Heart right ventricle (tissue), 16 donors: Measurements from ENCODE around the gene PPP1R8. TPM values are rescaled to one million over a fixed set of nuclear protein-coding genes. Genes with fewer than 3 reads are reported as not detected.
A peak's percentile ranks its signal among the peaks of the same experiment; 100 is the strongest.

Source experiments
- ATAC-seq, 8 donors: fragments of 200-7000 bp; cut with Tn5 transposase; one replicate each; pipeline ENCODE4 v1.9.1; 2020; ENCODE audit warnings: mild to moderate bottlenecking in 8 of 8, moderate library complexity in 8 of 8, moderate number of reproducible peaks in 1 of 8
- DNase-seq, 2 donors: peaks; one replicate each; pipeline ENCODE4 v3.0.0-alpha.2; 2020
- H3K27ac ChIP-seq, 10 donors: fragments of 200-600 bp; sonication (generic) in 2 of 10; one replicate each; pipeline versions ENCODE4 v1.5.0 to v1.8.0; 2020 to 2022; ENCODE audit warnings: mild to moderate bottlenecking in 3 of 10
- H3K27me3 ChIP-seq, 7 donors: fragments of 200-600 bp; one replicate each; pipeline ENCODE4 v1.8.0; 2021 to 2022; ENCODE audit warnings: mild to moderate bottlenecking in 2 of 7
- H3K36me3 ChIP-seq, 9 donors: fragments of 200-600 bp; sonication (generic) in 1 of 9; one replicate each; pipeline versions ENCODE4 v1.5.0 to v1.8.0; 2020 to 2022; ENCODE audit warnings: mild to moderate bottlenecking in 2 of 9
- H3K4me1 ChIP-seq, 9 donors: fragments of 200-600 bp; sonication (generic) in 1 of 9; one replicate each; pipeline versions ENCODE4 v1.5.0 to v1.8.0; 2020 to 2022; ENCODE audit warnings: mild to moderate bottlenecking in 4 of 9
- H3K4me3 ChIP-seq, 10 donors: fragments of 200-600 bp; sonication (generic) in 2 of 10; one replicate each; pipeline versions ENCODE4 v1.5.0 to v1.8.0; 2020 to 2022; ENCODE audit warnings: mild to moderate bottlenecking in 7 of 10, moderate library complexity in 2 of 10
- H3K9me3 ChIP-seq, 11 donors: fragments of 200-600 bp in 10 of 11; sonication (generic) in 2 of 11; one replicate each; pipeline versions ENCODE4 v1.5.0 to v1.8.0; 2013 to 2022; ENCODE audit warnings: mild to moderate bottlenecking in 2 of 11, control low read depth in 1 of 11, moderate library complexity in 1 of 11
- CTCF ChIP-seq, 9 donors: fragments of 200-600 bp; sonication (generic) in 2 of 9; IDR thresholded peaks; one replicate each; pipeline versions ENCODE4 v1.5.0 to v1.8.0; 2021 to 2022; ENCODE audit warnings: antibody characterized with exemption in 9 of 9, mild to moderate bottlenecking in 5 of 9, moderate library complexity in 1 of 9
- WGBS, 2 donors: extraction: QIAGEN DNeasy Blood & Tissue Kit; methylation state at CpG; one replicate each; pipeline ENCODE4 v1.1.7; 2013; ENCODE audit warnings: inconsistent platforms in 1 of 2; 5-methylcytosine and 5-hydroxymethylcytosine counted together
- intact Hi-C, 10 donors: fragments of 100-400 bp; cut with DNase I; formaldehyde crosslinking; loops; one replicate each; pipeline versions ENCODE4 v1.11.1 to v1.14.2; 2022
- long read RNA-seq, 3 donors: library from polyadenylated mRNA; unstranded; transcript quantifications; one replicate each; pipeline ENCODE4 v2.0.0, GENCODE V29; 2020 to 2021
- polyA plus RNA-seq, 2 donors: library from polyadenylated mRNA; stranded (reverse); fragments of 200-250 nt; gene quantifications; one replicate each; pipeline ENCODE4 v1.2.3, GENCODE V29; 2013
- total RNA-seq, 10 donors: library from RNA; stranded (reverse); fragmentation: NEBNext Ultra II Directional in 3 of 10; extraction: Animal tissue kit (Norgen Biotek cat#: 25700) in 3 of 10; gene quantifications; one replicate each; pipeline versions ENCODE4 v1.2.1 to v1.2.4, GENCODE V29; 2021 to 2023
- donor health status: Arrhythmogenic right ventricular cardiomyopathy.
- donor health status: ischemic (EF 13 %, LVEDD 7.1; RV severe dilation, severe dysfunction).
- donor health status: healthy with polysubstance abuse.
- donor health status: DM: no; HTN: yes; CAD: no.
- donor health status: DM: no; HTN: no; CAD: no.
- donor health status: ischemic (EF 25% LVEDD 6.9; RV normal size, moderate dysfunction).
- donor health status: ischemic (EF 25% LVEDD 5.7; RV mildly dilated, moderate dysfunction).
- donor health status: healthy.
- donor health status: DM: yes; HTN: yes; CAD: no.
- donor health status: Ischemic cardiomyopathy.
- donor health status: ischemic (EF 35%, LVEDD 5.7; RV mildly dilated, moderate dysfunction).
- donor health status: nonischemic (EF 11% LVEDD 7.7; RV severe dilation, severe dysfunction).
- donor health status: DM: yes; HTN: yes; CAD: no.
- donor health status: PGD.
- donor health status: ischemic (EF 29% LVEDD 5.4; RV normal size, mild dysfunction).
- donor health status: nonischemic (EF 23%, LVEDD 6.1; RV moderate dilation, normal function).

PPP1R8 gene
- total RNA-seq, result 10 to 100 TPM; 19.2 to 33.4 (median 26.2) TPM
- polyA plus RNA-seq, result 10 to 100 TPM; 13.9 to 24.8 TPM
- long read RNA-seq, donor 1, partial matches to known transcripts, result 0 of 2 reads
- long read RNA-seq, donor 1, other reads (novel, unspliced or antisense), result 2 of 2 reads
- long read RNA-seq, donor 2, partial matches to known transcripts, result 0 of 4 reads
- long read RNA-seq, donor 2, other reads (novel, unspliced or antisense), result 4 of 4 reads
- long read RNA-seq, donor 3, transcript PPP1R8-202 (7 exons, 2,344 nt), result major isoform, 5 of 7 reads
- long read RNA-seq, donor 3, partial matches to known transcripts, result 1 of 7 reads
- long read RNA-seq, donor 3, other reads (novel, unspliced or antisense), result 1 of 7 reads

DNA sequence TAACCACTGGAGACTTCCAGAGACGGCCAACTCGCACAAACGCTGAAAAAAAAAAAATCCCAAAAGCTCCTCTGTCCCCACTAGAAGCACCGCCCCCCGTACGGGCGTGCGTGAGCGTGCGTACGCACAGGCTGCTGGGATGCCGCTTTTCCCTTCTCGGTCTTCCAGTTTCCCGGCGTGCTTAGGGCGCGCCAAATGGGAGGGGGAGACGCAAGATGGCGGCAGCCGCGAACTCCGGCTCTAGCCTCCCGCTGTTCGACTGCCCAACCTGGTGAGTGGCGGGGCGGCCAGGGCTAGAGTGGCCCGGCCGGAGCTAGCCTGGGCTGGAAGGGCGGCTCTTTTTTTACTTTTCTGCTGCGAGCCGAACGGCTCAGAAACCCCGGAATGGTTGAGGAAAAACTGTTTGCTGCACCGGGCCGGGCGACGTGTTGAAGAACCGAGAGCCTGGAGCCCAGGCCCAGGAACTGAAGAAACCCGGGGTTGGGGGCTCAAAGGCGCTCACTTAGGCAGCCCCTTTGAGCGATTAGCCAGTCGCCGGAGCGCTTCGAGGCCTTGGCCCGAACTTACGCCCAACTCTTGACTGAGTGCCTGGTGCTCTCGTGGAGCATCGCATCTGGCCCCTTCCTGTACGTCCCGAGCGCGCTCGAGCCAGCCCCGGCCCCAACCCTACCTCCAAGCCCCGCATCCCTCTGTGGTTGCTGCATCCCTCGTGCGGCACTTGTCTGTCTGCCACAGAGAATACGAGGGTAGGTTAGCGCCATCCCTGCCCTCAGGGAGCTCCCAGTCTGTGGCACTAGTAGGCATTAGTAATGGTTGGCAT lies at the start of gene PPP1R8:
Gene PPP1R8, plus strand, starts transcription at position 162 of the 820 bp plus-strand sequence. Its CDS starts 54 bp downstream, at position 216.
- no peak for TF ChIP-seq CTCF (IDR thresholded peaks at IDR 0.05)
- Histone ChIP-seq H3K4me3 (peak within 1 kb of the TSS; percentile 61 to 97 (median 89)), H3K36me3 (peaks cover 0 to 40% (median 8%) of the 10 kb centered on the region in 9 donors), H3K27ac (peak within 1 kb of the TSS; percentile 73 to 96 (median 90)), H3K9me3 (no peaks in the 10 kb centered on the region), H3K27me3 (no peaks in the 10 kb centered on the region), H3K4me1 (peaks cover 0 to 40% (median 22%) of the 10 kb centered on the region in 9 donors)
- intact Hi-C loops, result no loop called here
- WGBS, 2 donors, result 0% methylated on average over 60 of the region's 60 CpGs
- peak; percentile 91 to 93 for DNase-seq
- ATAC-seq, result peak; percentile 99 to 100 (median 100)

- H3K27me3 ChIP-seq, result no peaks in the 10 kb centered on the region
- DNase-seq, result no peak
- intact Hi-C loops, result loop anchor here in 2 of 10 donors (10.0 kb wide), 1 partner anchor 108 kb away; the partner anchor contains the start of gene IFI6 (in 2 of the 2)
- no peaks in the 10 kb centered on the region for H3K9me3 ChIP-seq
- no peak for TF ChIP-seq CTCF (IDR thresholded peaks at IDR 0.05)
- H3K27ac ChIP-seq, result no peak overlapping the region
- WGBS, 2 donors, result 95 to 96% methylated on average over 3 of the region's 3 CpGs
- H3K4me1 ChIP-seq, result peaks cover 0 to 91% (median 31%) of the 10 kb centered on the region in 9 donors
- ATAC-seq, result no peak
- peaks cover 0 to 19% (median 0%) of the 10 kb centered on the region in 9 donors for H3K36me3 ChIP-seq
- no peak overlapping the region for H3K4me3 ChIP-seq
Observed at GRCh38 chr1:27782950-27783349, 47.6 kb upstream of the PPP1R8 start.

DNA sequence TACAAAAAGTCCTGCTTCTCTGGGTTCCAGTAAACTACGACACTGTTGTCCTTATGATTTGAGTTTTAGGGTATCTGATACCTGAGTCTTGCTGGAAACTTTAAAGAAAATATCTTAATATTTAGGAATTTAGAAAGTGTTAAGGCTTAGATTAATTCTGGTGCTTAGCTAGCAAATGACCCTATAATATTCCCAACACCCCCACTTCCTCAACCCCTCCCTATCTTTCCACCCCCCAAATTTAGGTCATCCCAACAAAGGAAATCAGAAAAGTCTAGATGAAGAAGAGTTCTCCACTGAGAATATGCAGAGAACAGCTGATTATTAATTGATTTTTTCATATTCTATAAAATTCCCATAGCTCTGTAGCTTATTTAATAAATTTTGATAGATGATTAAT lies 45.9 kb upstream of the PPP1R8 start:
- Histone ChIP-seq H3K27ac (no peak overlapping the region), H3K4me3 (no peak overlapping the region), H3K36me3 (peaks cover 0 to 17% (median 0%) of the 10 kb centered on the region in 9 donors), H3K9me3 (no peaks in the 10 kb centered on the region), H3K27me3 (no peaks in the 10 kb centered on the region), H3K4me1 (peaks cover 0 to 91% (median 48%) of the 10 kb centered on the region in 9 donors)
- no peak for ATAC-seq
- WGBS, 2 donors, result 95 to 97% methylated on average over 1 of the region's 1 CpG
- TF ChIP-seq CTCF (IDR thresholded peaks at IDR 0.05), result no peak
- intact Hi-C loops, result loop anchor here in 2 of 10 donors (10.0 kb wide), 1 partner anchor 110 kb away; the partner anchor contains the start of gene IFI6 (in 2 of the 2)
- DNase-seq, result no peak

DNA sequence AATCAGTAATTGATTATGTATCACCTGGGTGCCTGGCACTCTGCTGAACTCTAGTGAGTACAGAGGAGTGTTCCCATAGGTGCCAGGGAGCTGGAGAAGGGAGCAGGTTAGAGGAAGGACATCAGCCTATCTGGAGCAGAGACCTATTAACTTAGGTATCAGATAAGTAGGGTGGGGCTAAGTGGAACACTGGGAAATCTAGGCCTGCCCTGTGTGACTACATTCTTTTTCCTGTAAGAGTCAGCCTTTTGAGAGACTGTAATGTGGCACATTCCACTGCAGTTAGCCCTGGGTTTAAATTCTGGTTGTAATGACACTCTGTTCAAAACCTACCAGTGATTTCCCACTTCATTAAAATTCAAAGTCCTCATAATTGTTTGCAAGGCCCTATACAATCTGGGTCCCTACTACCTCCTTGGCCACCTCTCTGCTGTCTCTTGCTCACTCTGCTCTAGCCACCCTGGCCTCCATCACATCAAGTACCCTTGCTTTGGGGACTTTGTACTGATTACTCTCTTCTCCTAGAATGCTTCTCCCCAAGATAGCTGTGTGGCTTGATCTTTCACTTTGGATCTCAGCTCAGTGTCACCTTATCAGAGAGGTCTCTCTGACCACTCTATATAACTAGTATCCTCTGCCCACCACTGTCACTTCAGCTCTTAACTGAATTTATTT lies 44.7 kb upstream of the PPP1R8 start:
- no peak for TF ChIP-seq CTCF (IDR thresholded peaks at IDR 0.05)
- Histone ChIP-seq H3K27ac (peak overlapping the region in 1 of 10 donors; percentile 40), H3K9me3 (no peaks in the 10 kb centered on the region), H3K4me3 (no peak overlapping the region), H3K27me3 (no peaks in the 10 kb centered on the region), H3K4me1 (peaks cover 0 to 91% (median 58%) of the 10 kb centered on the region in 9 donors), H3K36me3 (peaks cover 0 to 20% (median 2%) of the 10 kb centered on the region in 9 donors)
- DNase-seq (no peak), ATAC-seq (peak in 3 of 8 donors; percentile 26 to 53 (median 48))
- intact Hi-C loops, result loop anchor here in 2 of 10 donors (10.0 kb wide), 1 partner anchor 111 kb away; the partner anchor contains the start of gene IFI6 (in 2 of the 2)
